H1 (cell line): ENCODE data around the gene ELANE. TPM values are rescaled to one million over a fixed set of nuclear protein-coding genes. Genes with fewer than 3 reads are reported as not detected.

Experiments used
- CTCF ChIA-PET: fragments of 300-600 bp; sonication (Branson Sonifier 250); formaldehyde crosslinking; loops from one replicate; lab custom pipeline; 2021; ENCODE audit not compliant: partially characterized antibody; lab: Charles Lee
- POLR2A ChIA-PET: fragments of 300-600 bp; sonication (Branson Sonifier 250); formaldehyde crosslinking; loops from one replicate; lab custom pipeline; 2021; ENCODE audit warnings: inconsistent platforms; ENCODE audit not compliant: partially characterized antibody; lab: Charles Lee
- DNase-seq, 2 experiments: peaks; one replicate each; pipeline versions ENCODE4 v3.0.0 to v3.0.0-alpha.2; 2010 to 2022; ENCODE audit warnings: low spot score in 2 of 2, low read depth in 1 of 2, mixed read lengths in 1 of 2
- FAIRE-seq: peaks from 2 replicates; lab custom pipeline; 2011; peaks lifted over from hg19 to GRCh38; lab: Jason Lieb, UNC
- H2AFZ ChIP-seq: 2 replicates; pipeline ENCODE4 v1.8.1; 2012; ENCODE audit warnings: low read length, inconsistent platforms
- H2AK5ac ChIP-seq: 2 replicates; pipeline ENCODE4 v1.6.1; 2013; ENCODE audit warnings: low read depth, low read length
- H2BK120ac ChIP-seq: replicated peaks from 2 replicates; pipeline ENCODE3; 2013; ENCODE audit warnings: low read depth, low read length, inconsistent platforms
- H2BK12ac ChIP-seq: 2 replicates; pipeline ENCODE4 v1.6.1; 2013; ENCODE audit warnings: low read depth, low read length
- H2BK15ac ChIP-seq: 2 replicates; pipeline ENCODE4 v1.6.1; 2013; ENCODE audit warnings: low read length
- H2BK20ac ChIP-seq: 2 replicates; pipeline ENCODE4 v1.6.1; 2013; ENCODE audit warnings: low read length
- H2BK5ac ChIP-seq: 2 replicates; pipeline ENCODE4 v1.6.1; 2013; ENCODE audit warnings: low read depth, low read length
- H3K14ac ChIP-seq: 2 replicates; pipeline ENCODE4 v1.6.1; 2013; ENCODE audit warnings: inconsistent platforms; ENCODE audit not compliant: insufficient read length
- H3K18ac ChIP-seq: 2 replicates; pipeline ENCODE4 v1.6.1; 2013; ENCODE audit warnings: low read length; ENCODE audit errors: extremely low read depth
- H3K23ac ChIP-seq: 2 replicates; pipeline ENCODE4 v1.6.1; 2013; ENCODE audit warnings: inconsistent platforms; ENCODE audit not compliant: insufficient read length
- H3K23me2 ChIP-seq: 2 replicates; pipeline ENCODE4 v1.6.1; 2013; ENCODE audit warnings: low read depth, low read length
- H3K27ac ChIP-seq: 2 replicates; pipeline ENCODE4 v1.6.1; 2011; ENCODE audit warnings: low read depth, low read length, inconsistent platforms
- H3K27me3 ChIP-seq, 4 experiments: replicated peaks in 1 of 4; 1 replicate in 1 of 4; 2 replicates in 3 of 4; pipeline versions ENCODE4 v1.6.1 to v1.8.1; 2011 to 2013; ENCODE audit warnings: low read length in 3 of 4, mild to moderate bottlenecking in 3 of 4, inconsistent platforms in 2 of 4, mixed read lengths in 2 of 4, moderate library complexity in 1 of 4; ENCODE audit not compliant: control insufficient read depth in 3 of 4, insufficient read depth in 3 of 4; ENCODE audit errors: extremely low read depth in 1 of 4
- H3K36me3 ChIP-seq, 4 experiments: 2 replicates each; pipeline versions ENCODE4 v1.6.1 to v1.8.1; 2011 to 2013; ENCODE audit warnings: mild to moderate bottlenecking in 4 of 4, low read length in 3 of 4, moderate library complexity in 2 of 4, control low read depth in 1 of 4, inconsistent platforms in 1 of 4; ENCODE audit not compliant: insufficient read depth in 4 of 4, control insufficient read depth in 2 of 4
- H3K4ac ChIP-seq: replicated peaks from 2 replicates; pipeline ENCODE3; 2013; ENCODE audit warnings: low read length, low read depth, mixed read lengths, inconsistent platforms; ENCODE audit not compliant: insufficient read length
- H3K4me1 ChIP-seq, 4 experiments: replicated peaks in 1 of 4; 1 replicate in 1 of 4; 2 replicates in 3 of 4; pipeline versions ENCODE4 v1.6.1 to v1.8.1; 2011 to 2013; ENCODE audit warnings: low read length in 3 of 4, inconsistent platforms in 2 of 4, mixed read lengths in 1 of 4; ENCODE audit not compliant: insufficient read depth in 4 of 4, control insufficient read depth in 3 of 4
- H3K4me2 ChIP-seq, 2 experiments: 2 replicates each; pipeline versions ENCODE4 v1.6.1 to v1.8.1; 2011 to 2013; ENCODE audit warnings: low read depth in 2 of 2, low read length in 2 of 2, control low read depth in 1 of 2, inconsistent platforms in 1 of 2, mild to moderate bottlenecking in 1 of 2; ENCODE audit not compliant: insufficient read depth in 1 of 2
- H3K4me3 ChIP-seq, 4 experiments: fragments of 200-600, 300-600 bp in 1 of 4; sonication (generic), shearing (Covaris generic), sonication (Bioruptor Twin) in 1 of 4; 2 replicates each; pipeline versions ENCODE4 v1.5.1 to v1.8.1; 2011 to 2016; ENCODE audit warnings: low read length in 4 of 4, low read depth in 3 of 4, control low read depth in 2 of 4, inconsistent platforms in 2 of 4, mild to moderate bottlenecking in 2 of 4, mixed read lengths in 1 of 4, moderate library complexity in 1 of 4; ENCODE audit not compliant: insufficient read depth in 2 of 4; ENCODE audit errors: extremely low read depth in 1 of 4
- H3K56ac ChIP-seq: replicated peaks from 2 replicates; pipeline ENCODE3; 2013; ENCODE audit warnings: low read depth, mild to moderate bottlenecking, mixed read lengths, low read length, inconsistent platforms; ENCODE audit not compliant: insufficient read length
- H3K79me1 ChIP-seq: 2 replicates; pipeline ENCODE4 v1.6.1; 2013; ENCODE audit warnings: low read depth, low read length, control low read depth
- H3K79me2 ChIP-seq, 2 experiments: 2 replicates each; pipeline versions ENCODE4 v1.6.1 to v1.8.1; 2012 to 2013; ENCODE audit warnings: low read length in 2 of 2, mild to moderate bottlenecking in 2 of 2, inconsistent platforms in 1 of 2; ENCODE audit not compliant: insufficient read depth in 2 of 2, control insufficient read depth in 1 of 2
- H3K9ac ChIP-seq, 4 experiments: replicated peaks in 1 of 4; 1 replicate in 1 of 4; 2 replicates in 3 of 4; pipeline versions ENCODE4 v1.6.1 to v1.8.1; 2011 to 2013; ENCODE audit warnings: low read depth in 3 of 4, low read length in 3 of 4, control low read depth in 2 of 4, mild to moderate bottlenecking in 2 of 4, moderate library complexity in 2 of 4, inconsistent platforms in 1 of 4; ENCODE audit errors: extremely low read depth in 1 of 4
- H3K9me3 ChIP-seq, 2 experiments: 2 replicates each; pipeline versions ENCODE4 v1.6.1 to v1.8.1; 2012 to 2013; ENCODE audit warnings: mild to moderate bottlenecking in 2 of 2, moderate library complexity in 2 of 2, control low read depth in 1 of 2, inconsistent platforms in 1 of 2, low read depth in 1 of 2, low read length in 1 of 2, mixed read lengths in 1 of 2; ENCODE audit not compliant: insufficient read depth in 2 of 2
- H4K20me1 ChIP-seq, 2 experiments: replicated peaks in 1 of 2; 2 replicates each; pipeline versions ENCODE3 to v1.8.1; 2011 to 2013; ENCODE audit warnings: inconsistent platforms in 2 of 2, low read length in 2 of 2, mild to moderate bottlenecking in 1 of 2; ENCODE audit not compliant: insufficient read depth in 2 of 2, control insufficient read depth in 1 of 2
- H4K5ac ChIP-seq: 2 replicates; pipeline ENCODE4 v1.6.1; 2013; ENCODE audit warnings: low read length, low read depth, mixed read lengths, inconsistent platforms; ENCODE audit not compliant: insufficient read length
- H4K8ac ChIP-seq: 2 replicates; pipeline ENCODE4 v1.8.0; 2013; ENCODE audit warnings: mild to moderate bottlenecking, moderate library complexity, low read length, inconsistent platforms; ENCODE audit not compliant: insufficient read depth; ENCODE audit errors: extremely low read depth
- H4K91ac ChIP-seq: replicated peaks from 2 replicates; pipeline ENCODE3; 2013; ENCODE audit warnings: low read length, mixed read lengths, inconsistent platforms; ENCODE audit not compliant: insufficient read length
- POLR2A ChIP-seq, 2 experiments: IDR thresholded peaks; 1 replicate in 1 of 2; 2 replicates in 1 of 2; pipeline ENCODE4 v1.6.1; 2011; ENCODE audit warnings: low read depth in 2 of 2, low read length in 2 of 2, mild to moderate bottlenecking in 2 of 2; ENCODE audit errors: control extremely low read depth in 1 of 2
- SP2 ChIP-seq: IDR thresholded peaks from 2 replicates; pipeline ENCODE4 v1.6.1; 2012; ENCODE audit warnings: mild to moderate bottlenecking, low read length, inconsistent platforms
- WGBS, 2 experiments: shearing (Covaris generic) in 1 of 2; methylation state at CpG; one replicate each; pipeline versions ENCODE4 v1.1.6 to v1.1.7; 2013 to 2015; ENCODE audit warnings: low lambda C conversion rate in 2 of 2, mixed read lengths in 2 of 2, inconsistent platforms in 1 of 2, low coverage in 1 of 2, missing lambda C conversion rate in 1 of 2; ENCODE audit not compliant: insufficient replicate concordance in 2 of 2, insufficient coverage in 1 of 2, insufficient read length in 1 of 2; ENCODE audit errors: extremely low coverage in 1 of 2, missing lambda C conversion rate in 1 of 2; 5-methylcytosine and 5-hydroxymethylcytosine counted together
- polyA plus RNA-seq, 7 experiments: library from polyadenylated mRNA; depleted of rRNA in 3 of 7; stranded (reverse) in 5 of 7; unstranded in 2 of 7; fragments of >200 nt in 5 of 7; fragments of 200-250 nt in 2 of 7; gene quantifications; 1 replicate in 5 of 7; 2 replicates in 1 of 7; 4 replicates in 1 of 7; pipeline versions ENCODE4 v1.2.1 to v1.2.3, GENCODE V29; 2011 to 2013; ENCODE audit warnings: missing spikeins in 2 of 7, mixed read lengths in 2 of 7
- total RNA-seq: library from RNA; stranded (reverse); fragmentation: NEBNext Ultra II Directional; extraction: Animal tissue kit (Norgen Biotek cat#: 25700); gene quantifications from 2 replicates; pipeline ENCODE4 v1.2.1, GENCODE V29; 2021

The ELANE gene
- total and polyA plus RNA-seq, 2 of the 8 experiments (the other 6 are each of a cell fraction or from before 2014, with no cell fraction given): not detected

DNA sequence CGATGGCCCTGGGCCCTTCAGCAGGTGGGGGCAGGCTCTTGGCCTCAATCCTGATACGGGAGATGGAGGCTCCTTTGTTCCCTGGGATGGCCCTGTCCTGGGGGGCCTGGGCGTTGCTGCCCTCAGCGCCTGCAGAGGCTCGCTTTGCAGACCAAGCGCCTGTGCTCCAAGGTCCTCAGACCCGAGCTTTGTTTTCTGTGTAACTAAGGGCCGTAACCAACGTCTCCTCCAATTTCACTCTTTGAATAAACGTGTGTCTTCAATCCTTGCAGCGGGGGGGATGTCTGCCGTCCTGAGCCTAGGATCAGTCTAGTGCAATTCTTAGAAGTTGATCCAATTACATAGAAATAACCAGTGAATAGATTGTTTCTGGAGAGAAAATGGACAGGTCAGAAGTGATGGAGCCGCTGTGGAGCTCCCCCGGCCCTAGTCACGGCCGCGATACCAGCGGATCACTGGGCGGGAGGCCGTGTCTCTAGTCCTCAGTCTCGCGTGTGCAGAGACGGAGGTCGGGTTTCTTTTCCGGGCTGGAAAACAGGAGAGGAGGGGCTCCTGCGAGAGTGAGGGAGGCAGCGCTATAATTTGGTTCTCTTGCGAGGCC is 49.5 kb upstream of the ELANE start:
- no peak for FAIRE-seq
- peaks cover 39 to 71% (median 63%) of the 10 kb centered on the region in 4 experiments for H3K36me3 ChIP-seq
- POLR2A ChIA-PET: interaction anchor here (0.6 to 16.9 kb wide), 18 partner anchors 7 to 390 kb away, joined by 3 to 277 read pairs (median 6); partner anchors contain the start of genes AZU1, PLPPR3 and PRTN3

More for the DNA sequence above, 49.5 kb upstream of the ELANE start:
- Histone ChIP-seq H4K91ac (no peak overlapping the region), H3K27me3 (no peaks in the 10 kb centered on the region), H3K4me2 (peak overlapping the region; percentile 16 to 38; a peak in 1 of 4 replicates), H3K4ac (no peak overlapping the region), H3K79me2 (peaks cover 62 to 91% of the 10 kb centered on the region in 2 experiments), H2BK20ac (no peak overlapping the region), H3K18ac (no peak overlapping the region), H3K27ac (peak overlapping the region; percentile 53; the same call in 1 of the 2 replicates), H3K79me1 (peaks cover 18% of the 10 kb centered on the region), H3K9me3 (no peaks in the 10 kb centered on the region), H3K9ac (no peak overlapping the region; a peak in 1 of 7 replicates), H3K4me1 (peaks cover 0 to 25% (median 15%) of the 10 kb centered on the region in 4 experiments; a peak in 6 of 7 replicates), H4K5ac (no peak overlapping the region), H4K20me1 (peaks cover 69 to 80% of the 10 kb centered on the region in 2 experiments), H2BK12ac (no peak overlapping the region), H4K8ac (no peak overlapping the region; the same call in 1 of the 2 replicates), H2AK5ac (no peak overlapping the region), H3K23ac (no peak overlapping the region), H2BK5ac (peak overlapping the region; percentile 60; the same call in 1 of the 2 replicates), H3K14ac (no peak overlapping the region), H2AFZ (no peak overlapping the region), H3K23me2 (peaks cover 8% of the 10 kb centered on the region; the same call in 1 of the 2 replicates), H3K56ac (no peak overlapping the region), H2BK120ac (no peak overlapping the region), H3K4me3 (no peak overlapping the region), H2BK15ac (no peak overlapping the region)
- TF ChIP-seq SP2: no peak
- TF ChIP-seq POLR2A (IDR thresholded peaks at IDR 0.05; ENCODE audit: control extremely low read depth in 1 of 2, low read depth in 2 of 2, low read length in 2 of 2): peak in 1 of 2 experiments; percentile 56; a peak in 2 of 3 replicates
- 93% methylated on average over 28 of the region's 28 CpGs; no CpG with 5 or more reads in 1 of the 2 experiments for WGBS, 2 experiments
- DNase-seq: no peak
- CTCF ChIA-PET: interaction anchor here (0.5 to 1.5 kb wide), 6 partner anchors 13 to 228 kb away, joined by 3 to 5 read pairs (median 3); no protein-coding TSS in a partner anchor
